ENCODE results near the gene CLIP3.
A peak's percentile ranks its signal among the peaks of the same experiment; 100 is the strongest.
"Not testable (repeated sequence)": the region's sequence is repeated elsewhere in the genome, so short reads cannot be mapped to it uniquely, and the experiment has no call there.

The CLIP3 gene

DNA sequence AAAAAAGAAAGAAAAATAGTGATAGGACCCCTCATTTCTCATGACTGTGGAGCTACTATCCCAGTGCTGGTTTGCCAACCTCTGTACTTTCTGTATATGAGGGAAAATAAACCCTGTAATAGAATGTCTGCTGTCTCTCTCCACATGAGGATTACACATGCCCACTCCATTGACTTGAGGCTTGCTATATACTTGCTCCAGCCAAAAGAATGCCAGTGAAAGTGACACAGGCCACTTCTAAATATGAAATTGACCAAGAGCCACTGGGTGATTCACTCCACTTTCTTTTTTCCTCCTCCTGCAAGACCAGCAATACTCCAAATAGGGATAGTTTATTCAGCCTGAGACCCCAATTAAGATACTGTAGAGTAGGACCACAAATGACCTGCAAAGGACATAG, 15.2 kb upstream of the CLIP3 start:
- DNase-seq (ENCODE audit: low read depth in 4 of 4, low spot score in 1 of 4): no peak

DNA sequence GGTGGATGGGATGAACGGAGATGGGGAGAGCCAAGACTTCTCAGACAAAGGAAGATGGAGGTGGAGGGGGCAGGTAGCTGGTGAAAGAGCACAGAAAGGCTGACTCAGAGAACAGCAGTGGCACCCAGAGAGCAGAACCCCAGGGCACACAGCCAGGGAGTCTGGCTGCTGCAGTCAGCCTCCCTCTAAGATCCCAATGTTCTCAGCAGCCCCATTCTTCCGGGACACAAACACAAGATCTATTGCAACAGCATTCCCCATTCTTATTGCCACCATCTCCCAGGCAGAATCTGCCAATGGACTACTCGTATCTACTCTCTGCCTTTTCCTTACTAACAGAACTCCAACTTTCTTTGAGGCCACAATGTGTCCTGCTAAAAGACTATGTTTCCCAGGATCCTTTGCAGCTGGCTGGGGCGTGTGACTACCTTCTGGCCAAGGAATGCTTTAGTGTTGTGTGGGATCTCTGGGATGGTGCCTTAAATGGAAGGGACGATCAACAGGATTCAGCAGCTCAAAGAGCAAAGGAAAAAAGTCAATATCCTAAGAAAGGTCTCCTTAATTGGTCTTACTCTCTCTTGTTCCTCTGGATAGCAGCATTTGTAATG, 13.9 kb upstream of the CLIP3 start:
- DNase-seq (ENCODE audit: low read depth in 4 of 4, low spot score in 1 of 4): no peak

DNA sequence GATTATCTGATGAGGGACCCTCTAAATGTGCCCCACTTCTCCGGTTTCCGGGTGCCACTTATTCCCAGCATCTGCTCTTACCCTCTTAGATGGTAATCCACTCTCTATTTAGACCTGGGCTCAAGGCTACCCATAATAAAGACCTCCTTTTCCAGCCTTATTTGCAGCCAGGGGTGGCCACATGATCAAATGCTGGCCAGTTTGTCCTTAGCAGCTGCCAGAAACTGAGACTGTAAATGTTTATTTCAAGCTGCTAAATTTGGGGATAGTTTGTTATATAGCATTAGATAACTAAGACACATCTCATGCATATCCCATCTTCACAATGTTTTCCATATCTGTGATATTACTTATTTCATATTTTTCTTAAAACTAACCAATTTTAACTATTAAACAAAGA, 11.3 kb upstream of the CLIP3 start:
- DNase-seq (ENCODE audit: low read depth in 4 of 4, low spot score in 1 of 4): no peak

DNA sequence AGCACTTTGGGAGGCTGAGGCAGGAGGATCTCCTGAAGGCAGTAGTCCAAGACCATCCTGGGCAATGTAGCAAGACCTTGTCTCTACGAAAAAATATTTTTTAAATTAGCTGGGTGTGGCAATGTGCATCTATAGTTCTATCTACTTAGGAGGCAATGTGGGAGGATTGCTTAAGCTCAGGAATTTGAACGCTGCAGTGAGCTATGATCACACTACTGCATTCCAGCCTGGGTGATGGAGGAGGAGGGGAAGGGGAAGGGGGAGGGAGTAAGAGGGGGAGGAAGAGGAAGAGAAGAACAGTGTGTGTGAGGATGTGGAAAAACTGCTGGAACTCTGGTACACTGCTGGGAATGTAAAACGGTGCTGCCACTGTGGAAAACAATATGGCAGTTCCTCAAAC, 9.2 kb upstream of the CLIP3 start:
- DNase-seq (ENCODE audit: low read depth in 4 of 4, low spot score in 1 of 4): no peak

DNA sequence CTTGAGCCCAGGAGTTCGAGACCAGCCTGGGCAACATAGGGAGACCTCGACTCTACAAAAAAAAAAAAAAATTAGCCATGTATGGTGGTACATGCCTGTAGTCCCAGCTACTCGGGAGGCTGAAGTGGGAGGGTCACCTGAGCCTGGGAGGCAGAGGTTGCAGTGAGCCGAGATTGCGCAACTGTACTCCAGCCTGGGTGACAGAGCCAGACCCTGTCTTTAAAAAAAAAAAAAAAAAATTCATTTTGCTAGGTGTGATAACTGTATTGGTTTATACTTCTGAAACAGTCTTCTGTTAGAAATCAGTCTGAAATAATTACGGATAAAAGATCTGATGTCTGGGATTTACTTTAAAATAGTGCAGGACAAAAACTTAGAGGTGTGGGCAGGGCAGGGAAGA, 8.4 kb upstream of the CLIP3 start:
- not testable (repeated sequence) for DNase-seq (ENCODE audit: low read depth in 4 of 4, low spot score in 1 of 4)

DNA sequence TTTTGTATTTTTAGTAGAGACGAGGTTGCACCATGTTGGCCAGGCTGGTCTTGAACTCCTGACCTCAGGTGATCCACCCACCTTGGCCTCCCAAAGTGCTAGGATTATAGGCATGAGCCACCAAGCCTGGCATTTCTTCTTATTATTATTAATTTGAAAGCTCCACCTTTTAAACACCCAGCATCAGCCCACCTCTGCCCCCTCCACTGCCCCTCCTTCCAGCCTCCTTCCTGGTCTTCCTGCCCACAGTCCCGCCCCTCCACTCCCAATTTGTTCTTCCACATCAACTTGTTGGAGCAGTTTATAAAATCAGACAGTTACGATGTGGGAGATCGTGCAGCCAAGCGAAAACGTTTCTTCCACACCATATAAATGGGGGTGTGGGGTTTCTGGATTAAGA, 7.8 kb upstream of the CLIP3 start:
- no peak for DNase-seq (ENCODE audit: low read depth in 4 of 4, low spot score in 1 of 4)

DNA sequence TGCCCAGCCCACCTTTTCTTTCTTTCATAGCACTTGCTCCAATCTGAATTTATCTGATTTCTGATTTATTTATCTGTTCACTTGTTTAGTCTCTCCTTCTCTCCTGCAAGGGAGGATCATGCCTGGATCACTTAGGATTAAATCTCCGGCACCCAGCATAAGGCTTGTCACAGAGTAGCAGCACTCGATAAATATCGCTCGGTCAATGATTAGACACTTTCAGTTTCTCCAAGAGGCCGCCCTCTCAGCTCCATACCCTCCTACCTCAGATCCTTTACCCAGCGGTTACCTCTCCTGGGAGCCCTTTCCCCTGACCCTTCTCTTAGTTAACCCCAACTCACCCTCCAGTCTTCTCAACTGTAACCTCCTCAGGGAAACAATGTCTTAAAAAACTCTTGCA, 1.4 kb downstream of the CLIP3 start:
- DNase-seq (ENCODE audit: low read depth in 4 of 4, low spot score in 1 of 4): no peak

DNA sequence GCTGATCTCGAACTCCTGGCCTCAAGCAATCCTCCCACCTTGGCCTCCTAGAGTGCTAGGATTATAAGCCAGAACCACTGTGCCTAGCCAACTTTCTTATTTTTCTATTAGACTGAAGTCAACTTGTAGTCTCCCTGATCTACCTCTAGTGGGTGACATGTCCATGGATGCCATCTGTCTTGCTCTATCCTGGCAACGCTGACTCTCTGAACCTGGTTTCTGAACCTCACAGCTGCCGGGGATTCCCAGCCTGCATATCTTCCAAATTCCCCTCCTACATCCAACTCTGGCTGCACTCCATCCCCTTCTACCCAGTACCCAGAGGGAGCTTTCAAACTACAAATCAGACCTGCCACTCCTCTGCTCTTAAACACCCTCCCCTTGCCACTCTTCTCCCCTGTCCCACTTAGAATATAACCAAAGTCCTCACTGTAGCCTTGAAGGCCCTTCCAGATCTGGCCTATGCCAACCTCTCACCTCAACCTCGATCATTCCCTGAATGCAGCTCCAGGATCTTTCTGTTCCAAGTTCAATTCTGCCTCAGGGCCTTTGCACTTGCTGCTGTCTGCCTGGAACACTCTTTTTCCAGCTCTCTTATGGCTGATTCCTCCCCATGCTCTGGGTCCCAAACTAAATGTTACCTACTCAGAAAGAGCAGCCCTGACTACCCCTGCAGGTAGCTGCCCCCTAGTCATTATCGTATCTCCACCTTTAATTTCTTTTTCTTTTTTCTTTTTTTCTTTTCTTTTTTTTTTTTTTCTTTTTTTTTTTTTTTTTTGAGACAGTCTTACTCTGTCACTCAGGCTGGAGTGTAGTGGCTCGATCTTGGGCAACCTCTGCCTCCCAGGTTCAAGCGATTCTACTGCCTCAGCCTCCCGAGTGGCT, 2.2 kb downstream of the CLIP3 start:
- no peak for DNase-seq (ENCODE audit: low read depth in 4 of 4, low spot score in 1 of 4)

DNA sequence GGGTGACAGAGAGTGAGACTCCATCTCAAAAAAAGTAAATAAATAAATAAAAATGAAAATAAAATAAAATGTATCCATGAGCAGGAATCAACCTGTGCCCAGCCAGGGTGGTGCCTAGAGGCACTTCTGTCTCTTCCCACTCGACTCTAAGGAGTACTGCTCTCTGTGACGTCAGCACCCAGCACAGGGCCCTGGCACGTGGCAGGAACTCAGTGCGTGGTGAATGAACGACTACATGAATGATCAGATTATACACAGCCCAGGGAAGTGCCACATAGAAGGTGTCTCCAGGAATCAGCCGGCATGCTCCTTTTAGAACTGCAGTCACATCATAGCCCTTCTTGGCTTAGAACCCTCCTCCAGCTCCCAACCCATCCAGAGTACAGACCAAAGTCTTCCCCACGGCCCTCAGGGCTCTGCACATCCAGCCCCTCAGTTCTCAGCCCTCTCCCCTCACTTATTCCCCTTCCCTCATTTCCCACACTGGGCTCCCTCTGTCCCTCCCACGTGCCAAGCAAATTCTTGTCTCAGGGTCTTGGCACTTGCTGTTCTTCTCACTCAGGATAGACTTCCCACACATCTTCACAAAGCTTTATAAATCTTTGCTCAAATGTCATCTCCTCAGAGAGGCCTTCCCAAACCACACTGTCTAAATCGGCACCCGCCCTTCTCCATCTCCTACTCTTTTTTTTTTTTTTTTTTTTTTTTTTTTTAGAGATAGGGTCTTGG, 4.2 kb downstream of the CLIP3 start:
- DNase-seq (ENCODE audit: low read depth in 4 of 4, low spot score in 1 of 4): no peak

DNA sequence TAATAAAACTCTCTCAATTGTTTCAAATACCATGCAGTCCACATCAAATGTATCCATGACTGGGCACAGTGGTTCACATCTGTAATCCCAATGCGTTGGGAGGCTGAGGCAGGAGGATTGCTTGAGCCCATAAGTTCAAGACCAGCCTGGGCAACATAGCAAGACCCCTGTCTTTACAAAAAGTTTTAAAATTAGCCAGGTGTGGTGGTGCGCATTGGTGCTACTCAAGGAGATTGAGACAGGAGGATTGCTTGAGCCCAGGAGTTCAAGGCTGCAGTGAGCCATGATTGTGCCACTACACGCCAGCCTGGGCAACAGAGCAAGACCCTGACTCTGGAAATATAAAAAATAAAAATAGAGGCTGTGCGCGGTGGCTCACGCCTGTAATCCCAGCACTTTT, 5.0 kb downstream of the CLIP3 start:
- no peak for DNase-seq (ENCODE audit: low read depth in 4 of 4, low spot score in 1 of 4)

DNA sequence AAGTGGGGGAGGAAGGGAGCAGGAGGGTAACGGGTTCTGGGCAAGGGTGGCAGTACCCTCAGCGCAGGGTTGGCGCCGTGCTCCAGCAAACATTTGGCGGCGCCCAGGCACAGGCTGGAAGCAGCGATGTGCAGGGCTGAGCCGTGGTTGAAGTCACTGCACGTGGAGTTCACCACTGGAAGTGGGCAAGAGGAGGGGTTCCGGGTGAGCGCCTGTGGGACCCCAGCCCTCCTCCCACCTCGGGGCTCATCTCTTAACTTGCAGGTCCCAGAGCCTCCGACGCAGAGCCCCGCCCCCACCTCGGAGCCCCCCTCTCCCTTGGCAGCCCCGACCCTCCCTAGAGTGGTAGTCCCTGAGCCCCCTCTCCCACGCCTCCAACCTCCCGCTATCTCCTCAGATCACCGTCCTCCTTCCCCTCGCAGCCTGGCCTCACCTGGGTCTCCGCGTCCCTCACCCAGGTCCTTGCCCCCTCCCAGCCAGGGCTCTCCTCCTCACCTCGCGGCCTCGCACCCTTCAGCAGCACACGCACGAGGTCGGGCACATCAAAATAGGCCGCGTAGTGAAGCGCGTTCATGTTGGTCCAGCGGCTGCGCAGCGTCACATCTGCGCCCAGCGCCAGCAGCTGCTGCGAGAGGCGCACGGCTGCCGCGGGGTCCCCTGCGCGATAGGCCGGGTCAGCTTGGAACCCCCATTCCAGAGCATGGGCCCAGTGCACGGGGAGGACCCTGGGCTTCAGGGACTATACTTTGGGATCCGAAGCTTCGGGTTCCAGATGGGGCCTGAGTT, 6.4 kb downstream of the CLIP3 start:
- DNase-seq (ENCODE audit: low read depth in 4 of 4, low spot score in 1 of 4): no peak

DNA sequence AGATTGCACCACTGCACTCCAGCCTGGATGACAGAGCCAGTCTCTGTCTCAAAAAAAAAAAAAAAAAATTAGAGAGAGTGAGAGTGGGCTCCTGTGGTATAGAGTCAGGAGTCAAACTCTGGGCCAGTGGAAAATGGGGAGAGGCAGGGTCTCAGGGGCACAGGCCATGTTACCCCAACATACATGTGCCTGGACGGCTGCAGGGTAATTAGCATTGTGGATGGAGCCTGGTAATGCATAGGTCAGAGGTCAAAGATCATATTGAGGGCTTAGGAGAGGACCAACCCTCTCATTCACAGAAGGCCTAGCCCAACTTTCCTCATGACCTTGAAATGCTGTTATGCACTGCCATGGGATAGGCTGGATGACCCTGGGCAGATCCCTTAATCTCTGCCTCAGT, 7.1 kb downstream of the CLIP3 start:
- DNase-seq (ENCODE audit: low read depth in 4 of 4, low spot score in 1 of 4): no peak

DNA sequence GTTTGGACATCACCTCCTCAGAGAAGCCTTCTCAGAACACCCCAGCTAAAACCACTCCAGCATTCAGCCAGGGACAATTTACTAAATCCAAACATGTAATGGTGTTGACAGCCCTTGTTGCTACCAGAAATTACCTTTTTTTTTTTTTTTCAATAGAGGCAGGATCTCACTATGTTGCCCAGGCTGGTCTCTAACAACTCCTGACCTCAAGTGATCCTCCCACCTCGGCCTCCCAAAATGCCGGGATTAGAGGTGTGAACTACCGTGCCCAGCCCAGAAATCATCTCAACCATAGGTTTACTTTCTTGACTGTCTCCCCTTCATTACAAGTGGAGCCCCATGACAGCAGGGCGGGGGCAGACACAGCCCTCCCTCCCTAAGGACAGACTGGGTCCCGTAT, 9.2 kb downstream of the CLIP3 start:
- DNase-seq (ENCODE audit: low read depth in 4 of 4, low spot score in 1 of 4): no peak

DNA sequence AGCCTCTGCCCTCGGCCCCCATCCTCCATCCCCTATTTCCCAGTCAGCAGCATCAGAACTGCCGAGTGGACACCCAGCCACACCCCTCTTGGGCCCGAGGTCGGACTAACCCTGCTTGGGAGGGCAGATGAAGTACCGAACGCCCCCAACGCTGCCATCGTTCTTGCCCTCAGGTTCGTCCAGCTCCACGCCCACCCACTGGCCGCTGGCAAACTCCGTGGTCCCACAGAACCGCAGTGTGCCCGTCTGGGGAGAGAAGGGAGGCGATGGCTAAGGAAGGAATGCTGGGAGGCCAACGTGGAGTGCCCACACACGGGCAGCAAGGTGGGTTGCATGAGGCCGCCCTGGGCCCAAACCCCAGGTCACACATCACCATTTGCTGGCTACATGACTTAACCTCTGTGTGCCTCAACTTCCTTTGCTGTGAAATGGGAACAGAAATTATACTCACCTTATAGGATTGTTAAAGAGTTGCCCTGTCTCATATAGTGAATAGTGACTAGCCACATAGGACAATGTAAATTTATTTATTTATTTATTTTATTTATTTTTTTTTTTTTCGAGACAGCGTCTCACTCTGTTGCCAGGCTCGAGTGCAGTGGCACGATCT, 13.5 kb downstream of the CLIP3 start:
- DNase-seq (ENCODE audit: low read depth in 4 of 4, low spot score in 1 of 4): no peak

DNA sequence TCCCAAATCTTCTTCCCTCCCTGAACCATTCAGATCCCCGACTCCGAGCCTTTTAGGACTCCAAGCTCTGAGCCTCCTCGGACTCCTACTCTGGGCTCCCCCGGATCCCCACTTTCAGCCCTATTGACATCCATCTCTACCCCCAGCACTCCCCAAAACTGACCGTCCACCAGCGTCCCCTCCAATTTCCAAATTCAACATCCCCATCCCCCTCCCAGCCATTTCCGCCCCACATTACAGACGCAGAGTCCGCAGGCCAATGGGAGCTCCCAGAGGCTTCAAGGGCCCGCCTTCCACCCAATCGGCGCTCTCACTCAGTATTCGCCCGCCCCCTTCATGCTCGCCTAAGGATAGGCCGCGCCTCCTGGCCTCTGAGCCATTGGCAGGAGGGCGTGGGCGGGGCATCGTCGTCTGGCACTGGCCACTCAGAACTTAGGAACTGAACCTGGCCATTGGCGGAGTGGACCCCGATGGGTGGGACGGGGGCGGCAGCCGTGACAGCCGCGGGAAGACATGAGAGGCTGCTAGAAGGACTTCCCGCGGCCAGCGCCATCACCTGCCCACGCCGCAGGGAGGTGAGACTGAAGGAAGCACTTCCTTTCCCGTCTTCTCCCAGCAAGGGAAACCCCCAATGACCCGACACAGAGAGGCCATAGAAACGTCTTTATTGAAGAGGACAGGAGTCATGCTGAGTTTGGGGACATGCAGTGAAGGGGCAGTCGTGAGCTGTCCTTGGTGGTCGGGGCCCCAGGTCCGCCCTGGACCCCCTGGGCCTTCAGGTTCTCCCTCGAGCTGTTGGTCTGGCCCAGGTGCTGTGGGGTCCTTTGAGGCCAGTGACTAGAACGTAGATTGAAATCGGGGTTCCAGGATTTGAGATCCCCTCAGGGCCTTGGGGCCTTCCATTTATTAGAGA, 18.4 kb downstream of the CLIP3 start, which contains the start of gene ALKBH6:
TSS of gene ALKBH6 (minus strand) at position 202 of the 913 bp plus-strand sequence. CDS start 816 bp downstream, outside the sequence.
- DNase-seq (ENCODE audit: low read depth in 4 of 4, low spot score in 1 of 4): peak; percentile 99 to 100 (median 100)

DNA sequence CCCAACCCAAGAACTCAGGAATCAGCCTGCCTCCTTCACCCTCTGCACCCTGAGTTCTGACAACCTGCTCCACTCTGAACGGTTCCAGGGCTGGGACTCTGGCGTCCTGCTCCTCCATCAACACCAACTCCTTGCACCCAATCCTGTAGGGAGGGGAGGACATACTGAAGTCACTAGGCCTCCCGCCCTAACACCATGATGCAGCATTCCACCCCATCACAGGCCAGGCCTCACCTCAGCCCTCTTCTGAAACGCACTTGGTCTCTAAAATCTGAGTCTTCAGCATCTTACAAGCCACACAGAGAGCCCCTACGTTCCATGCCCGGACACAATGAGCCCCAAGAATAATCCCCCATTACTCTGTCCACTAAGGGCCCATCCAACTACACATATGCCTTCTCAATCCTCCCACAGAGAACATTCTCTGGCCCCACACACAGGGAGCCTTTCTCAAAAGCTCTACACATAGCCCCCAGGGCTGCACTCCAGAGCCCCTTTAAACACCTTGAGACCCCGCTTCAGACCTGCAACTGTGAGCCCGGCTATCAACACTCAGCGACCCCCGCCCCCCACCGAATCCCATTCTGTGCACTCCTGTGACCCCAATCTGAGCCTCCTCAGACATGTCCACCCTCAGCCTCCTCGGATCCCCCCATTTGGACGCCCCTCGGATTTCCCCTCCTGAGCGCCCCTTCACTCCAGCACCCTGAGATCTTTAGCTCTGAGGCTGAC, 19.2 kb downstream of the CLIP3 start:
- DNase-seq (ENCODE audit: low read depth in 4 of 4, low spot score in 1 of 4): no peak

DNA sequence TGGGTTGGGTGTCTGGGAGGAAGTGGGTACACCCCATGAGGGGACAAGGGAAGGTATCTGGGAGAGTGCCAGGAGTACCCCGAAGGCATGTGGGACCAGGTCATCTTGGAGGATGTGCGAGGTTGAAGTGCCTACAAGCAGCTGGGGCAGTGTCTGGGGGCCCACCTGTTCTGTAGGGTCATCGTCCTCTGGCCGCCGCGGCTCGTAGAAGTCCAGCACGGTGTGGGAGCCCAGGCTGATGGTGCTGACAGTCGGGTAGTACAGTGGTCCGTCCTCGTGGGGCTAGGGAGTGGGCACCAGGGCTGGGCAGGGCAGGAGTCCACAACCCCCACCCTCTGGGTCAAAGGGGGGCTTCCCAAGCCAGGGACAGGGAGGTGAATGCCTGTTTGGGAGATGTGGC, 22.3 kb downstream of the CLIP3 start:
- DNase-seq (ENCODE audit: low read depth in 4 of 4, low spot score in 1 of 4): no peak

DNA sequence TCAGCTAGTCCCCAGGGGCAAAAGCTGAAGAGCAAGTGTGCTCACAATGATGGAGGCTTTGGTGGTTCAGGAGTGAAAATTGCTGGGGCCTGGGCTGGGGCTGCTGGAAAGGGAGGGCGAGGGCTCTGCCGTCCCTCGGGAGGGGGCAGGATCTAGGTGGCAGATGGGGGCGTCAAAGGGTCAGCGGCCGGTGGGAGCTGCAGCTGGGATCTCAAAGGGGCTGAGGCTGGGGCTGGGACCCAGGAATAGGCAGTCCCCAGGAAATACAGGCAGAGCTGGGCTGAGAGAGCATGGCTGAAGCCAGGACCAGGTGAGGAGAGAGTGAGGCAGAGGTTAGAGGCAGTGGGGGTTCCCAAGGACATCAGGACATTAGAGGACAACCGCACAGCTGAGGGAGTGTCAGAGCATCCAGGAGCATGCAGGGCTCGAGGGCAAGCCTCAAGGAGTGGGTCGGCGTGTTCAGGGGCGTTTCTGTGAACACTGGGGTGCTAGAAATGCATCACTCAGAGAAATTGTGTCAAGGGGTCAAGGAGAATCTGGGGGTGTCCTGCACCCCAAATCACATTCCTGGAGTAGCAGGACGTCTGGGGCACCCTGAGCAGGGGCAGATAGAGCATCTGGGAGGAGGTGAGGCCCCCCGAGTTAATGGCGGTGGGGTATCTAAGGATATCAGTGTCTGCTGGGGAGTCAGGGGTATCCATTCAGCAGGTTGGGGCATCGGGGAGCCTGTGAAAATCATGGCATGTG, 22.9 kb downstream of the CLIP3 start:
- DNase-seq (ENCODE audit: low read depth in 4 of 4, low spot score in 1 of 4): no peak

Measured in stimulated activated CD4-positive, alpha-beta T cell treated with anti-CD3 and anti-CD28 coated beads, Interleukin-1b, Interleukin-23, amount 100 ng/mL, for 24 hours (primary cell).